Astrocyte (in vitro differentiated cells and primary cell): ENCODE data around the gene APOBEC3G.

Experiments used
- EZH2 ChIP-seq: IDR thresholded peaks from 2 replicates; pipeline ENCODE4 v1.6.1; 2012; ENCODE audit warnings: mild to moderate bottlenecking, low read length, inconsistent platforms; ENCODE audit not compliant: insufficient read depth
- TF ChIP-seq, protein P1 (sequence below): IDR thresholded peaks from 2 replicates; pipeline ENCODE4 v1.5.1; 2011; ENCODE audit warnings: low read depth, mild to moderate bottlenecking, inconsistent platforms, low read length, moderate library complexity; ENCODE audit not compliant: insufficient read depth

GRCh38 chr22:39080052-39080762 lies 3.1 kb downstream of the APOBEC3G start:
- TF ChIP-seq, protein P1, sequence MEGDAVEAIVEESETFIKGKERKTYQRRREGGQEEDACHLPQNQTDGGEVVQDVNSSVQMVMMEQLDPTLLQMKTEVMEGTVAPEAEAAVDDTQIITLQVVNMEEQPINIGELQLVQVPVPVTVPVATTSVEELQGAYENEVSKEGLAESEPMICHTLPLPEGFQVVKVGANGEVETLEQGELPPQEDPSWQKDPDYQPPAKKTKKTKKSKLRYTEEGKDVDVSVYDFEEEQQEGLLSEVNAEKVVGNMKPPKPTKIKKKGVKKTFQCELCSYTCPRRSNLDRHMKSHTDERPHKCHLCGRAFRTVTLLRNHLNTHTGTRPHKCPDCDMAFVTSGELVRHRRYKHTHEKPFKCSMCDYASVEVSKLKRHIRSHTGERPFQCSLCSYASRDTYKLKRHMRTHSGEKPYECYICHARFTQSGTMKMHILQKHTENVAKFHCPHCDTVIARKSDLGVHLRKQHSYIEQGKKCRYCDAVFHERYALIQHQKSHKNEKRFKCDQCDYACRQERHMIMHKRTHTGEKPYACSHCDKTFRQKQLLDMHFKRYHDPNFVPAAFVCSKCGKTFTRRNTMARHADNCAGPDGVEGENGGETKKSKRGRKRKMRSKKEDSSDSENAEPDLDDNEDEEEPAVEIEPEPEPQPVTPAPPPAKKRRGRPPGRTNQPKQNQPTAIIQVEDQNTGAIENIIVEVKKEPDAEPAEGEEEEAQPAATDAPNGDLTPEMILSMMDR, result no peak
- TF ChIP-seq EZH2, result no peak
